HepG2 (cell line): Measurements from ENCODE around the gene KAT6B. TPM values are rescaled to one million over a fixed set of nuclear protein-coding genes. Genes with fewer than 3 reads are reported as not detected.
A peak's percentile ranks its signal among the peaks of the same experiment; 100 is the strongest.

Experiments used
- ATAC-seq: fragments of 200-7000 bp; cut with Tn5 transposase; 3 replicates; pipeline ENCODE4 v1.9.1; 2020; ENCODE audit warnings: mild to moderate bottlenecking, moderate library complexity
- BruUV-seq: library from RNA; stranded (reverse); fragments of 400-500 nt; replicated peaks from 2 replicates; lab custom pipeline; 2021; lab: Mats Ljungman, UMichigan
- CTCF ChIA-PET: fragments of 300-600 bp; formaldehyde crosslinking; extraction: SDS; loops from one replicate; lab custom pipeline; 2021; ENCODE audit warnings: low total read pairs, inconsistent platforms, low intra/inter-chr PET ratio; lab: Yijun Ruan, JAX
- POLR2A ChIA-PET: fragments of 350-600 bp; sonication (Branson Sonifier 250); formaldehyde crosslinking; loops from one replicate; lab custom pipeline; 2020; ENCODE audit warnings: antibody characterized with exemption, inconsistent platforms; lab: Yijun Ruan, JAX
- DNase-seq: peaks from one replicate; pipeline ENCODE4 v3.0.0-alpha.2; 2015; ENCODE audit warnings: low spot score
- FAIRE-seq: peaks from 3 replicates; lab custom pipeline; 2011; peaks lifted over from hg19 to GRCh38; lab: Jason Lieb, UNC
- H2AFZ ChIP-seq: one replicate; pipeline ENCODE4 v1.6.1; 2011; ENCODE audit warnings: low read length, inconsistent platforms
- H3K27ac ChIP-seq: fragments of 300-600 bp; 3 replicates; pipeline ENCODE4 v1.8.0; 2011; ENCODE audit warnings: mixed run types, mild to moderate bottlenecking, mixed read lengths, low read length, inconsistent platforms; ENCODE audit not compliant: insufficient read depth; ENCODE audit errors: extremely low read length
- H3K27me3 ChIP-seq, 2 experiments: fragments of 200-600 bp in 1 of 2; 2 replicates in 1 of 2; 3 replicates in 1 of 2; pipeline versions ENCODE4 v1.6.0 to v1.8.0; 2011; ENCODE audit warnings: low read length in 2 of 2, mild to moderate bottlenecking in 2 of 2, moderate library complexity in 2 of 2, inconsistent platforms in 1 of 2; ENCODE audit not compliant: insufficient read depth in 2 of 2, control insufficient read depth in 1 of 2
- H3K36me3 ChIP-seq, 2 experiments: fragments of 200-600 bp in 1 of 2; replicated peaks in 1 of 2; 2 replicates in 1 of 2; 3 replicates in 1 of 2; pipeline versions ENCODE4 v1.5.1 to v1.8.0; 2011; ENCODE audit warnings: low read length in 2 of 2, inconsistent platforms in 1 of 2; ENCODE audit not compliant: insufficient read depth in 2 of 2, control insufficient read depth in 1 of 2
- H3K4me1 ChIP-seq: 2 replicates; pipeline ENCODE4 v1.5.1; 2012; ENCODE audit warnings: low read length, inconsistent platforms; ENCODE audit not compliant: insufficient read depth
- H3K4me2 ChIP-seq: 2 replicates; pipeline ENCODE4 v1.6.0; 2011; ENCODE audit warnings: low read depth, low read length, inconsistent platforms
- H3K4me3 ChIP-seq, 3 experiments: fragments of 200-600 bp in 1 of 3; sonication (generic), shearing (Covaris generic) in 1 of 3; replicated peaks in 1 of 3; 2 replicates each; pipeline ENCODE4 v1.5.1; 2011 to 2016; ENCODE audit warnings: low read length in 3 of 3, inconsistent platforms in 2 of 3, low read depth in 2 of 3, mild to moderate bottlenecking in 2 of 3, control low read depth in 1 of 3, mixed read lengths in 1 of 3; ENCODE audit not compliant: insufficient read depth in 1 of 3
- H3K79me2 ChIP-seq: one replicate; pipeline ENCODE4 v1.6.1; 2011; ENCODE audit warnings: low read length, inconsistent platforms; ENCODE audit not compliant: insufficient read depth
- H3K9ac ChIP-seq: 2 replicates; pipeline ENCODE4 v1.6.0; 2011; ENCODE audit warnings: mild to moderate bottlenecking, low read depth, low read length, inconsistent platforms; ENCODE audit not compliant: insufficient read depth
- H3K9me3 ChIP-seq: 2 replicates; pipeline ENCODE4 v1.5.1; 2012; ENCODE audit warnings: mild to moderate bottlenecking, low read length
- H4K20me1 ChIP-seq: 2 replicates; pipeline ENCODE4 v1.6.0; 2011; ENCODE audit warnings: inconsistent platforms, mild to moderate bottlenecking, low read length, moderate library complexity; ENCODE audit not compliant: insufficient read depth
- CBX5 ChIP-seq: sonication (generic); formaldehyde crosslinking; IDR thresholded peaks from 2 replicates; pipeline ENCODE4 v1.4.0; 2020; ENCODE audit warnings: missing genetic modification reagents, borderline replicate concordance
- HDAC1 ChIP-seq: sonication (generic); formaldehyde crosslinking; IDR thresholded peaks from 2 replicates; pipeline ENCODE4 v1.5.1; 2020; ENCODE audit warnings: mild to moderate bottlenecking, missing genetic modification reagents
- HDAC6 ChIP-seq: fragments of 200-600 bp; sonication (generic); IDR thresholded peaks from 2 replicates; pipeline ENCODE4 v1.7.0; 2017; ENCODE audit warnings: mild to moderate bottlenecking, antibody characterized with exemption, low read length, low read depth
- MBD4 ChIP-seq: IDR thresholded peaks from 2 replicates; pipeline ENCODE4 v1.6.1; 2012; ENCODE audit warnings: low read length, inconsistent platforms, borderline replicate concordance
- NCOA2 ChIP-seq: sonication (generic); formaldehyde crosslinking; IDR thresholded peaks from 2 replicates; pipeline ENCODE4 v1.8.0; 2022; ENCODE audit warnings: inconsistent platforms
- PTBP1 ChIP-seq: fragments of 200-400 bp; formaldehyde crosslinking; IDR thresholded peaks from 2 replicates; pipeline ENCODE4 v1.6.1; 2018; ENCODE audit warnings: low read length, low read depth; ENCODE audit not compliant: poor library complexity, severe bottlenecking
- RXRA ChIP-seq: sonication (generic); formaldehyde crosslinking; IDR thresholded peaks from 2 replicates; pipeline ENCODE4 v1.5.1; 2020; ENCODE audit warnings: missing genetic modification reagents
- SMAD1 ChIP-seq: sonication (generic); formaldehyde crosslinking; IDR thresholded peaks from 2 replicates; pipeline ENCODE4 v1.4.0; 2020; ENCODE audit warnings: missing genetic modification reagents, low read depth, mild to moderate bottlenecking, borderline replicate concordance
- SNAI1 ChIP-seq: sonication (generic); formaldehyde crosslinking; IDR thresholded peaks from 2 replicates; pipeline ENCODE4 v1.5.0; 2020; ENCODE audit warnings: mild to moderate bottlenecking, missing genetic modification reagents, borderline replicate concordance
- ZNF263 ChIP-seq: sonication (generic); formaldehyde crosslinking; IDR thresholded peaks from 2 replicates; pipeline ENCODE4 v1.4.0; 2020; ENCODE audit warnings: missing genetic modification reagents
- ZNF350 ChIP-seq: sonication (generic); formaldehyde crosslinking; IDR thresholded peaks from 2 replicates; pipeline ENCODE4 v1.4.0; 2020; ENCODE audit warnings: mild to moderate bottlenecking, low read depth, missing genetic modification reagents, borderline replicate concordance
- ZNF354B ChIP-seq: sonication (generic); formaldehyde crosslinking; IDR thresholded peaks from 2 replicates; pipeline ENCODE4 v1.8.0; 2022; ENCODE audit warnings: mild to moderate bottlenecking, missing genetic modification reagents
- WGBS: methylation state at CpG from one replicate; pipeline ENCODE4 v1.1.6; 2017; ENCODE audit warnings: low lambda C conversion rate; 5-methylcytosine and 5-hydroxymethylcytosine counted together
- in situ Hi-C: cut with HindIII; loops from 2 replicates; pipeline ENCODE4 v1.10.0; 2017; ENCODE audit warnings: low pct_unique_long_range_greater_than_20kb; ENCODE audit not compliant: extremely low pct_ligation_motif_present
- intact Hi-C: fragments of 100-400 bp; cut with micrococcal nuclease; formaldehyde crosslinking; loops from one replicate; pipeline ENCODE4 v1.10.0; 2022; ENCODE audit not compliant: unreplicated experiment
- polyA plus RNA-seq, 8 experiments: library from polyadenylated mRNA; depleted of rRNA in 3 of 8; stranded (reverse) in 7 of 8; unstranded in 1 of 8; fragments of >200 nt; fragmentation: Illumina TruSeq in 4 of 8; extraction: Trizol in 4 of 8; gene quantifications; 2 replicates each; pipeline versions ENCODE4 v1.2.1 to v1.2.3, GENCODE V29; 2011 to 2016; ENCODE audit warnings: low read depth in 4 of 8, missing spikeins in 1 of 8, mixed read lengths in 1 of 8; ENCODE audit not compliant: insufficient read depth in 1 of 8
- total RNA-seq, 5 experiments: library from RNA; depleted of rRNA; stranded (reverse); fragments of >200 nt; fragmentation: Illumina TruSeq; extraction: Trizol; gene quantifications; 2 replicates each; pipeline ENCODE4 v1.2.3, GENCODE V29; 2016; ENCODE audit warnings: low read depth in 1 of 5
- TF ChIP-seq, protein P1 (sequence below): sonication (generic); formaldehyde crosslinking; IDR thresholded peaks from 2 replicates; pipeline ENCODE4 v1.9.0; 2021; ENCODE audit warnings: missing genetic modification reagents, borderline replicate concordance
- TF ChIP-seq, protein P2 (sequence below): sonication (generic); formaldehyde crosslinking; IDR thresholded peaks from 2 replicates; pipeline ENCODE4 v1.4.0; 2020; ENCODE audit warnings: mild to moderate bottlenecking, missing genetic modification reagents

Gene KAT6B
- total and polyA plus RNA-seq, 2 of the 13 experiments (the other 11 are each of a cell fraction or from before 2014, with no cell fraction given), result 3.0 to 9.5 TPM

DNA sequence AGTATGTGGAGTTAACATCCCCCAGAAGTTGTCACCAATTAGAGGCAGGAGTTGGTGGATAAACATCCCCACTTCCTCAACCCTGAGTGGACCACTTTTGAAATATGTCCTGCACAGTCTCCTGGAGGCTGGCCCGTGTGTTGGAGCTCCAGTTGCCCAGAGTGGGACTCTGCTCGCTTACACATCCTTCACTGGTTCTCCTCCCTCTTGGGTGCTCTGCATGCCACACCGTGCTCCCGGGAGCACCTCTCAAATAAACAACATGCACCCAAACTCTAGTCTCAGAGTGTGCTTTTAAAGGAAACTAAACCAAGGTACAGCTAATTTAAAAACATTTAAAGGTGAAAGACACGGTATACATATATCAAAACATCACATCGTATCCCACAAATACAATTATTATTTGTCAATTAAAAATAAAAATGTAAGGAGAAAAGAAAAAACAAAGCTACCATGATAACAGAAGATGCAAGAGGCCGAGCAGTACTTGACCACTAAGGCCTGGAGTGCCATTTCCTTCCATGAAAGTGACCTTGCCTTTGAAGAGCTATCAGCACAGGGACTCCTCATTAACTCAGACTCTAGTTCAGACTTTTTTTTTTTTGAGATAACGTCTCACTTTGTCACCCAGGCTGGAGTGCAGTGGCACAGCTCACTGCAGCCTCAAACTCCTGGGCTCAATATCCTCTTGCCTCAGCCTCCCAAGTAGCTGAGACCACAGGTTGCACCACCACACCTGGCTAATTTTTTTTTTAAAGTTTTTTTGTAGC, 237.2 kb downstream of the KAT6B start:
- CTCF ChIA-PET, result no interaction called here
- no TSS peak for BruUV-seq

DNA sequence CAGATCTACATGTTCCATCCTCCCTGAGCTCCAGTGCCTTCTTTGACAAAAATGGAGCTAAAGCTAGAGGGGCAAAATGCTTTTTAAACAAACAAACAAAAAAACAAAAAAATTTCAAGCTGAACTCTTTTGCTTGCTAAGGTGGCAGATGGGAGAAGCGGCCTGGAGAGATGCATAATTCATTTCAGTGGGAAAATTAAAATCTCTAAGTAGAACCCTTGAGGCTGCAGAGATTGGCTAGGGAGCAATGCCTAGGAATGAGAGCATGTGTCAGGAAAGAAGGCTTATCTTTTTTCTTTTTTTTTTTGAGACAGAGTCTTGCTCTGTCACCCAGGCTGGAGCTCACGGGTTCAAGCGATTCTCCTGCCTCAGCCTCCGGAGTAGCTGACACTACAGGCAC, 238.7 kb downstream of the KAT6B start:
- H3K9ac ChIP-seq, result no peak overlapping the region
- ChIA-PET CTCF (no interaction called here), POLR2A (no interaction called here)
- in situ Hi-C loops, result no loop called here
- ATAC-seq (no peak), FAIRE-seq (no peak), DNase-seq (no peak)
- H3K4me2 ChIP-seq, result no peak overlapping the region
- WGBS, result 63% methylated on average over 4 of the region's 4 CpGs
- intact Hi-C loops, result no loop called here
- H3K4me1 ChIP-seq, result no peaks in the 10 kb centered on the region
- H4K20me1 ChIP-seq, result no peaks in the 10 kb centered on the region
- no peak overlapping the region for H3K4me3 ChIP-seq
- H3K9me3 ChIP-seq, result no peaks in the 10 kb centered on the region
- no peak overlapping the region for H3K27ac ChIP-seq
- H3K36me3 ChIP-seq, result no peaks in the 10 kb centered on the region
- no peak overlapping the region for H2AFZ ChIP-seq
- H3K27me3 ChIP-seq, result peaks cover 0 to 9% of the 10 kb centered on the region in 2 experiments; a peak in 3 of 5 replicates
- H3K79me2 ChIP-seq, result no peaks in the 10 kb centered on the region
- BruUV-seq, result no TSS peak
- TF ChIP-seq HDAC1 (CRISPR knock-in tag), result no peak
- no peak for TF ChIP-seq SMAD1 (CRISPR knock-in tag)
- TF ChIP-seq CBX5 (CRISPR knock-in tag), result no peak
- no peak for TF ChIP-seq HDAC6
- TF ChIP-seq MBD4, result no peak
- TF ChIP-seq PTBP1, result no peak
- TF ChIP-seq NCOA2, result no peak
- TF ChIP-seq, protein P1, sequence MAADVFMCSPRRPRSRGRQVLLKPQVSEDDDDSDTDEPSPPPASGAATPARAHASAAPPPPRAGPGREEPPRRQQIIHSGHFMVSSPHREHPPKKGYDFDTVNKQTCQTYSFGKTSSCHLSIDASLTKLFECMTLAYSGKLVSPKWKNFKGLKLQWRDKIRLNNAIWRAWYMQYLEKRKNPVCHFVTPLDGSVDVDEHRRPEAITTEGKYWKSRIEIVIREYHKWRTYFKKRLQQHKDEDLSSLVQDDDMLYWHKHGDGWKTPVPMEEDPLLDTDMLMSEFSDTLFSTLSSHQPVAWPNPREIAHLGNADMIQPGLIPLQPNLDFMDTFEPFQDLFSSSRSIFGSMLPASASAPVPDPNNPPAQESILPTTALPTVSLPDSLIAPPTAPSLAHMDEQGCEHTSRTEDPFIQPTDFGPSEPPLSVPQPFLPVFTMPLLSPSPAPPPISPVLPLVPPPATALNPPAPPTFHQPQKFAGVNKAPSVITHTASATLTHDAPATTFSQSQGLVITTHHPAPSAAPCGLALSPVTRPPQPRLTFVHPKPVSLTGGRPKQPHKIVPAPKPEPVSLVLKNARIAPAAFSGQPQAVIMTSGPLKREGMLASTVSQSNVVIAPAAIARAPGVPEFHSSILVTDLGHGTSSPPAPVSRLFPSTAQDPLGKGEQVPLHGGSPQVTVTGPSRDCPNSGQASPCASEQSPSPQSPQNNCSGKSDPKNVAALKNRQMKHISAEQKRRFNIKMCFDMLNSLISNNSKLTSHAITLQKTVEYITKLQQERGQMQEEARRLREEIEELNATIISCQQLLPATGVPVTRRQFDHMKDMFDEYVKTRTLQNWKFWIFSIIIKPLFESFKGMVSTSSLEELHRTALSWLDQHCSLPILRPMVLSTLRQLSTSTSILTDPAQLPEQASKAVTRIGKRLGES (CRISPR knock-in tag), result no peak
- TF ChIP-seq SNAI1 (CRISPR knock-in tag), result no peak

More for the DNA sequence above, 237.2 kb downstream of the KAT6B start:
- Histone ChIP-seq H3K4me1 (no peaks in the 10 kb centered on the region), H3K79me2 (no peaks in the 10 kb centered on the region), H3K4me2 (no peak overlapping the region), H3K36me3 (no peaks in the 10 kb centered on the region), H3K4me3 (no peak overlapping the region), H3K27me3 (peaks cover 0 to 7% of the 10 kb centered on the region in 2 experiments; a peak in 3 of 5 replicates), H2AFZ (no peak overlapping the region), H3K9me3 (no peaks in the 10 kb centered on the region), H3K9ac (no peak overlapping the region), H3K27ac (no peak overlapping the region), H4K20me1 (no peaks in the 10 kb centered on the region)
- peak; percentile 90 for TF ChIP-seq ZNF263
- TF ChIP-seq, protein P2, sequence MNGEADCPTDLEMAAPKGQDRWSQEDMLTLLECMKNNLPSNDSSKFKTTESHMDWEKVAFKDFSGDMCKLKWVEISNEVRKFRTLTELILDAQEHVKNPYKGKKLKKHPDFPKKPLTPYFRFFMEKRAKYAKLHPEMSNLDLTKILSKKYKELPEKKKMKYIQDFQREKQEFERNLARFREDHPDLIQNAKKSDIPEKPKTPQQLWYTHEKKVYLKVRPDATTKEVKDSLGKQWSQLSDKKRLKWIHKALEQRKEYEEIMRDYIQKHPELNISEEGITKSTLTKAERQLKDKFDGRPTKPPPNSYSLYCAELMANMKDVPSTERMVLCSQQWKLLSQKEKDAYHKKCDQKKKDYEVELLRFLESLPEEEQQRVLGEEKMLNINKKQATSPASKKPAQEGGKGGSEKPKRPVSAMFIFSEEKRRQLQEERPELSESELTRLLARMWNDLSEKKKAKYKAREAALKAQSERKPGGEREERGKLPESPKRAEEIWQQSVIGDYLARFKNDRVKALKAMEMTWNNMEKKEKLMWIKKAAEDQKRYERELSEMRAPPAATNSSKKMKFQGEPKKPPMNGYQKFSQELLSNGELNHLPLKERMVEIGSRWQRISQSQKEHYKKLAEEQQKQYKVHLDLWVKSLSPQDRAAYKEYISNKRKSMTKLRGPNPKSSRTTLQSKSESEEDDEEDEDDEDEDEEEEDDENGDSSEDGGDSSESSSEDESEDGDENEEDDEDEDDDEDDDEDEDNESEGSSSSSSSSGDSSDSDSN (CRISPR knock-in tag), result no peak
- no peak for TF ChIP-seq ZNF350
- no peak for TF ChIP-seq RXRA
- no peak for TF ChIP-seq ZNF354B (CRISPR knock-in tag)
- POLR2A ChIA-PET, result no interaction called here
- DNase-seq (no peak), ATAC-seq (no peak), FAIRE-seq (no peak)
- 24% methylated on average over 8 of the region's 8 CpGs for WGBS
- in situ Hi-C loops, result no loop called here
- intact Hi-C loops, result no loop called here
